PFSK-1 (cell line): ENCODE results near the gene KCNH4.

Experiments used
- FOXP2 ChIP-seq: optimal IDR thresholded peaks from 2 replicates; pipeline ENCODE3; 2011; ENCODE audit warnings: borderline replicate concordance, control low read depth, inconsistent platforms; ENCODE audit not compliant: insufficient read depth; ENCODE audit errors: extremely low read length, extremely low read depth
- POLR2AphosphoS5 ChIP-seq: IDR thresholded peaks from 2 replicates; pipeline ENCODE4 v1.6.1; 2012; ENCODE audit warnings: low read depth, mild to moderate bottlenecking, control low read depth, low read length, moderate library complexity
- REST ChIP-seq, 2 experiments: IDR thresholded peaks; 2 replicates each; pipeline versions ENCODE4 v1.6.1 to v1.8.0; 2011 to 2012; ENCODE audit warnings: low read depth in 2 of 2, low read length in 2 of 2, control low read depth in 1 of 2, inconsistent platforms in 1 of 2, mild to moderate bottlenecking in 1 of 2, moderate library complexity in 1 of 2; ENCODE audit not compliant: insufficient read depth in 1 of 2
- SIN3A ChIP-seq: IDR thresholded peaks from 2 replicates; pipeline ENCODE4 v1.6.1; 2012; ENCODE audit warnings: mild to moderate bottlenecking, low read length, moderate library complexity, borderline replicate concordance; ENCODE audit not compliant: insufficient read depth
- TAF1 ChIP-seq: IDR thresholded peaks from 2 replicates; pipeline ENCODE4 v1.6.1; 2012; ENCODE audit warnings: low read length, control low read depth, borderline replicate concordance; ENCODE audit not compliant: insufficient read depth

Gene KCNH4

DNA sequence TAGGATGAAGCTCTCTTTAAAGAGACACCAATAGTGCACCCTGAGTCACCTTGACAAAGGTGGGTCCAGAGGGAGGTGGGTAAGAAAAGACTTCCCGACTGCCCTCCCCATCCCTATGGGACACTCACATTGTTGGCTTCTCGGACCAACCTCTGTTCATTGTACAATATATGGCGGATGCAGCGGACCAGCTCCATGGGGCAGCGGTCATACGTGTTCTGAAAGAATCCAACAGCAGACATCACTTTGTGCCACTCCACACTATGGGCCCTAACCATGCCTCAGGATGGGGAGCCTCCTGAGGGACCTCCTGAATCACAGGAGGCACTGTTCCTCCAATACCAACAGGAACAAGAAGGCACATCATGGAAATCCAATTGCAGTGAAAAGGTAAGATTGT, 43.7 kb upstream of the KCNH4 start:
- no peak for TF ChIP-seq FOXP2
- no peak for TF ChIP-seq TAF1
- TF ChIP-seq SIN3A, result no peak
- no peak for TF ChIP-seq POLR2AphosphoS5
- no peak for TF ChIP-seq REST (IDR thresholded peaks at IDR 0.05; ENCODE audit: insufficient read depth in 1 of 2, low read depth in 2 of 2, low read length in 2 of 2)

- TF ChIP-seq TAF1 (no peak), FOXP2 (no peak), POLR2AphosphoS5 (no peak), REST (IDR thresholded peaks at IDR 0.05; ENCODE audit: insufficient read depth in 1 of 2, low read depth in 2 of 2, low read length in 2 of 2) (no peak), SIN3A (no peak)
Observed at GRCh38 chr17:42221886-42222745, 41.2 kb upstream of the KCNH4 start.

- TF ChIP-seq REST (IDR thresholded peaks at IDR 0.05; ENCODE audit: insufficient read depth in 1 of 2, low read depth in 2 of 2, low read length in 2 of 2) (no peak), POLR2AphosphoS5 (no peak), TAF1 (no peak), FOXP2 (no peak), SIN3A (no peak)
Observed at GRCh38 chr17:42214156-42214555, 33.2 kb upstream of the KCNH4 start.

GRCh38 chr17:42212382-42212781, 31.4 kb upstream of the KCNH4 start:
- TF ChIP-seq SIN3A (no peak), POLR2AphosphoS5 (no peak), FOXP2 (no peak), REST (IDR thresholded peaks at IDR 0.05; ENCODE audit: insufficient read depth in 1 of 2, low read depth in 2 of 2, low read length in 2 of 2) (no peak), TAF1 (no peak)
